ENCODE results near the gene CISD1. TPM values are rescaled to one million over a fixed set of nuclear protein-coding genes. Genes with fewer than 3 reads are reported as not detected.

CISD1 gene
- total RNA-seq, 3 donors from 2014 or later: 9.9 to 27.2 (median 13.2) TPM

DNA sequence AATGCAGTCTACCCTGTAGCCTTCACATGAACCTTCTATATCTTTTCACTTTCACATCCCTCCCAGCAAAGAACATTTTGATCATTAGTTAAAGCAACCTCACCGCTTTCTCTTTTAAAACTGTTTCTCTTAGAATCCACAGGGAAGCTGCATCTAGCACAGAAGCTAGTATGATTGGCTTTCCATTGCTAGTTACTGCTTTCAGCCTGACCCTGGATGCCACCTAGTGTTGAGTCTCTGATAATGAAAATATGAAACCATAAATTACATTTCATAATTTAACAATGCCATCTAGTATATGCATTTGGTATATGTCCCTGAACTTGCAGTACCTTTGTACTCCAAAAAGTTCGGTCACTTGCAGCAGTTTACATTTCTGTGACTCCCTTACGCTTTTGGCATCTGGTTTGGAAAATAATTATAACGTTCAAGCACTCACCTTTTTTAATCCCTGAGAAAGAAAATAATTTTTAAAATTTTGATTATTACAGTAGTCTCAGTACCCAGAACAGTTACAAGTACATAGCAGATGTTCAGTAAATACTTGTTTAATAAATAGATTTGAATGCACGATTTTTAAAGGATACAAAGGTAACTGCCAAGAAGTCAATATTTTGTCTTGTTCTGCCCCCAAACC, 22.7 kb downstream of the CISD1 start:
- no peak for DNase-seq (ENCODE audit: low spot score in 2 of 2)
- no peaks in the 10 kb centered on the region for H3K4me1 ChIP-seq
- no peaks in the 10 kb centered on the region for H3K36me3 ChIP-seq
- TF ChIP-seq CTCF (IDR thresholded peaks at IDR 0.05) (peak; percentile 57 to 81 (median 62)), POLR2A (IDR thresholded peaks at IDR 0.05) (no peak)
- H3K9me3 ChIP-seq: no peaks in the 10 kb centered on the region
- H3K4me3 ChIP-seq: no peak overlapping the region
- intact Hi-C loops (cut with DNase I; ENCODE audit: low total_unique reads): loop anchor here (5.0 kb wide), 1 partner anchor 114 kb away; no protein-coding TSS in a partner anchor
- H3K27me3 ChIP-seq: no peaks in the 10 kb centered on the region
- H3K27ac ChIP-seq: no peak overlapping the region

DNA sequence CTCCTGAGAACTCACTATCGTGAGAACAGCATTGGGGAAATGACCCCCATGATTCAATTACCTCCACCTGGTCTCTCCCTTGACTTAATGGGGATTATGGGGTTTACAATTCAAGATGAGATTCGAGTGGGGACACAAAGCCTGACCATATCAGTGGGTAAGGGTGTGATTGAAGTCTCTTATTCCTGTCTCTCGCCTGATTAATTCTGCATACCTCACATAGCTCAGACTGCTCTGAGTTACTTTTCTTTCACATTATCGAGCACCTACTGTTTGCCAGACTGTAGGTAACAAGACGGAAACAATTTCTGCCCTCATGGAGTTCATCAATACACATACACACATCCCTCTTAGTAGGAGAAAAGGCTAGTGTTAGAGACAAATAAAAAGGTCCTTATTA, 25.0 kb downstream of the CISD1 start:
- H3K9me3 ChIP-seq: no peaks in the 10 kb centered on the region
- intact Hi-C loops (cut with DNase I; ENCODE audit: low total_unique reads): loop anchor here (5.0 kb wide), 1 partner anchor 117 kb away; no protein-coding TSS in a partner anchor
- H3K27ac ChIP-seq: no peak overlapping the region
- no peak for DNase-seq (ENCODE audit: low spot score in 2 of 2)
- no peaks in the 10 kb centered on the region for H3K27me3 ChIP-seq
- TF ChIP-seq CTCF (IDR thresholded peaks at IDR 0.05) (no peak), POLR2A (IDR thresholded peaks at IDR 0.05) (no peak), POLR2AphosphoS5 (IDR thresholded peaks at IDR 0.05) (no peak)
- H3K4me1 ChIP-seq: no peaks in the 10 kb centered on the region
- no peak overlapping the region for H3K4me3 ChIP-seq
- no peaks in the 10 kb centered on the region for H3K36me3 ChIP-seq

GRCh38 chr10:58299580-58299979, 30.6 kb downstream of the CISD1 start:
- TF ChIP-seq CTCF (IDR thresholded peaks at IDR 0.05): peak; percentile 64 to 68 (median 66)
- no peak for TF ChIP-seq POLR2AphosphoS5 (IDR thresholded peaks at IDR 0.05)
- no peak for DNase-seq (ENCODE audit: low spot score in 2 of 2)
- intact Hi-C loops (cut with DNase I; ENCODE audit: low total_unique reads): no loop called here

DNA sequence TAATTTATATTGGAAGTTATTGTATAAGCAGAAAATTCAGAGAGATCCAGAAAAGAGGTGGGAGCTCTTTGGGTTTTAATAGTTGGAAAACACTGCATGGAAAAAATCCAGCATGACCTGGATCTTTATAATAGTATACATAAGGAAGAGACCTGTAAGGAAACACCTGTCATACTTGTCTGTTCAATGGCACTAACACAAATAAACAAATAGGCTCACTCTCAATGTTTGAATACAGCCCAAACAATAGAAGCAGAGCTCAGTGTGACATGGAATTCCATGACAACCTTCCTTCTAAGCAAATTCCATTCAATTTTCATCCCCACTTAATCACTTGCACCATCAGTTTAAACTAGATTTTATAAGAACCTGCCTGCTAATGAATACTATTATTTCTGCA, 31.7 kb downstream of the CISD1 start:
- no peak overlapping the region for H3K4me3 ChIP-seq
- peaks cover 0 to 4% of the 10 kb centered on the region in 2 donors for H3K27me3 ChIP-seq
- H3K27ac ChIP-seq: no peak overlapping the region
- intact Hi-C loops (cut with DNase I; ENCODE audit: low total_unique reads): no loop called here
- DNase-seq (ENCODE audit: low spot score in 2 of 2): no peak
- H3K36me3 ChIP-seq: no peaks in the 10 kb centered on the region
- no peaks in the 10 kb centered on the region for H3K4me1 ChIP-seq
- TF ChIP-seq CTCF (IDR thresholded peaks at IDR 0.05): no peak
- no peak for TF ChIP-seq POLR2A (IDR thresholded peaks at IDR 0.05)
- TF ChIP-seq POLR2AphosphoS5 (IDR thresholded peaks at IDR 0.05): no peak
- no peaks in the 10 kb centered on the region for H3K9me3 ChIP-seq

More at GRCh38 chr10:58299580-58299979, 30.6 kb downstream of the CISD1 start:
- H3K36me3 ChIP-seq: no peaks in the 10 kb centered on the region
- no peak overlapping the region for H3K27ac ChIP-seq
- no peaks in the 10 kb centered on the region for H3K4me1 ChIP-seq
- H3K27me3 ChIP-seq: peaks cover 0 to 4% of the 10 kb centered on the region in 2 donors
- H3K4me3 ChIP-seq: no peak overlapping the region
- no peaks in the 10 kb centered on the region for H3K9me3 ChIP-seq

- Histone ChIP-seq H3K27me3 (peaks cover 0 to 4% of the 10 kb centered on the region in 2 donors), H3K9me3 (no peaks in the 10 kb centered on the region), H3K36me3 (no peaks in the 10 kb centered on the region), H3K4me3 (no peak overlapping the region), H3K4me1 (no peaks in the 10 kb centered on the region), H3K27ac (no peak overlapping the region)
- DNase-seq (ENCODE audit: low spot score in 2 of 2): no peak
- TF ChIP-seq POLR2A (IDR thresholded peaks at IDR 0.05): no peak
- TF ChIP-seq CTCF (IDR thresholded peaks at IDR 0.05): no peak
- no peak for TF ChIP-seq POLR2AphosphoS5 (IDR thresholded peaks at IDR 0.05)
- intact Hi-C loops (cut with DNase I; ENCODE audit: low total_unique reads): no loop called here
These were observed 33.3 kb downstream of the CISD1 start for GRCh38 chr10:58302254-58302653.

All from breast epithelium (tissue), 4 donors.